HL-60 (cell line): ENCODE results near the gene HHAT.

ENCODE experiments used
- DNase-seq, 2 experiments: peaks; one replicate each; pipeline ENCODE4 v3.0.0-alpha.2; 2010 to 2020; ENCODE audit warnings: low read depth in 1 of 2, low spot score in 1 of 2
- H3K27ac ChIP-seq: fragments of 250-450 bp; sonication (Bioruptor Pico); replicated peaks from 2 replicates; pipeline ENCODE4 v1.5.1; 2020; ENCODE audit warnings: mild to moderate bottlenecking, moderate library complexity
- H3K27me3 ChIP-seq: fragments of 250-450 bp; sonication (Bioruptor Pico); 2 replicates; pipeline ENCODE4 v1.5.1; 2021; ENCODE audit warnings: mild to moderate bottlenecking, moderate library complexity; ENCODE audit not compliant: insufficient read depth, poor library complexity, severe bottlenecking
- H3K4me3 ChIP-seq: replicated peaks from 2 replicates; pipeline ENCODE4 v1.5.1; 2011; ENCODE audit warnings: mild to moderate bottlenecking, control low read depth, low read length; ENCODE audit not compliant: insufficient read depth
- CTCF ChIP-seq: IDR thresholded peaks from one replicate; pipeline ENCODE4 v1.5.1; 2011; ENCODE audit warnings: low read length, control low read depth, inconsistent platforms; ENCODE audit not compliant: insufficient read depth
- GABPA ChIP-seq: IDR thresholded peaks from 2 replicates; pipeline ENCODE4 v1.6.1; 2012; ENCODE audit warnings: low read depth
- POLR2AphosphoS5 ChIP-seq: IDR thresholded peaks from 2 replicates; pipeline ENCODE4 v1.6.1; 2012; ENCODE audit warnings: low read depth
- SPI1 ChIP-seq: IDR thresholded peaks from 2 replicates; pipeline ENCODE4 v1.6.1; 2012; ENCODE audit warnings: low read depth, mild to moderate bottlenecking, borderline replicate concordance
- TF ChIP-seq, protein P1 (sequence below): IDR thresholded peaks from 2 replicates; pipeline ENCODE4 v1.6.1; 2012; ENCODE audit warnings: low read depth; ENCODE audit not compliant: insufficient replicate concordance

Gene HHAT

GRCh38 chr1:210363119-210363518 is 34.4 kb downstream of the HHAT start:
- TF ChIP-seq, protein P1, sequence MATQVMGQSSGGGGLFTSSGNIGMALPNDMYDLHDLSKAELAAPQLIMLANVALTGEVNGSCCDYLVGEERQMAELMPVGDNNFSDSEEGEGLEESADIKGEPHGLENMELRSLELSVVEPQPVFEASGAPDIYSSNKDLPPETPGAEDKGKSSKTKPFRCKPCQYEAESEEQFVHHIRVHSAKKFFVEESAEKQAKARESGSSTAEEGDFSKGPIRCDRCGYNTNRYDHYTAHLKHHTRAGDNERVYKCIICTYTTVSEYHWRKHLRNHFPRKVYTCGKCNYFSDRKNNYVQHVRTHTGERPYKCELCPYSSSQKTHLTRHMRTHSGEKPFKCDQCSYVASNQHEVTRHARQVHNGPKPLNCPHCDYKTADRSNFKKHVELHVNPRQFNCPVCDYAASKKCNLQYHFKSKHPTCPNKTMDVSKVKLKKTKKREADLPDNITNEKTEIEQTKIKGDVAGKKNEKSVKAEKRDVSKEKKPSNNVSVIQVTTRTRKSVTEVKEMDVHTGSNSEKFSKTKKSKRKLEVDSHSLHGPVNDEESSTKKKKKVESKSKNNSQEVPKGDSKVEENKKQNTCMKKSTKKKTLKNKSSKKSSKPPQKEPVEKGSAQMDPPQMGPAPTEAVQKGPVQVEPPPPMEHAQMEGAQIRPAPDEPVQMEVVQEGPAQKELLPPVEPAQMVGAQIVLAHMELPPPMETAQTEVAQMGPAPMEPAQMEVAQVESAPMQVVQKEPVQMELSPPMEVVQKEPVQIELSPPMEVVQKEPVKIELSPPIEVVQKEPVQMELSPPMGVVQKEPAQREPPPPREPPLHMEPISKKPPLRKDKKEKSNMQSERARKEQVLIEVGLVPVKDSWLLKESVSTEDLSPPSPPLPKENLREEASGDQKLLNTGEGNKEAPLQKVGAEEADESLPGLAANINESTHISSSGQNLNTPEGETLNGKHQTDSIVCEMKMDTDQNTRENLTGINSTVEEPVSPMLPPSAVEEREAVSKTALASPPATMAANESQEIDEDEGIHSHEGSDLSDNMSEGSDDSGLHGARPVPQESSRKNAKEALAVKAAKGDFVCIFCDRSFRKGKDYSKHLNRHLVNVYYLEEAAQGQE = no peak
- TF ChIP-seq GABPA (no peak), POLR2AphosphoS5 (no peak), SPI1 (no peak), CTCF (no peak)
- H3K4me3 ChIP-seq = no peak overlapping the region
- H3K27me3 ChIP-seq = no peaks in the 10 kb centered on the region
- DNase-seq = no peak
- H3K27ac ChIP-seq = no peak overlapping the region

DNA sequence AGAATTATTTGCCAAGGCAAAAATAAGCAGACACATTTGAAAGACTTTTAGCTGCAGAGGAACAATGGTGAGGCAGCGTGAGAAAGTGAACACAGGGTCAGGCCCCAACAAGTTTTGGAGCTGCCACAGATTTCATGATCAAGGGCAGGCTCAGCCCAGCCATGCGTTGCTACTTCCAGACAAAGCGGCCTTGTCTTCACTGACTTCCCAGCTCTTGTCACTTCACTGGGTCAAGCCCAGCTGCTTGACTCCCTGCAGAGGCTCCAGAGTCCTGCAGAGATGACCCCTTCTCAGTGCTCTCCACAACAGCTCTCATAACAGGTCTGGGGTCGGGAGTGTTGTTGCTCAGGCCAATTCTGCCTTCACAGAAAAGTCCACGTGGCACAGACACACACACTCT is 35.8 kb downstream of the HHAT start:
- TF ChIP-seq, protein P1 = no peak
- TF ChIP-seq GABPA (no peak), POLR2AphosphoS5 (no peak), SPI1 (no peak), CTCF (no peak)

GRCh38 chr1:210366767-210367166 is 38.1 kb downstream of the HHAT start:
- Histone ChIP-seq H3K4me3 (no peak overlapping the region), H3K27me3 (peaks cover 2% of the 10 kb centered on the region), H3K27ac (no peak overlapping the region)
- DNase-seq = no peak
- no peak for TF ChIP-seq SPI1
- no peak for TF ChIP-seq POLR2AphosphoS5
- no peak for TF ChIP-seq CTCF
- no peak for TF ChIP-seq GABPA
- TF ChIP-seq, protein P1 = no peak

More for the DNA sequence above, 35.8 kb downstream of the HHAT start:
- H3K4me3 ChIP-seq = no peak overlapping the region
- H3K27me3 ChIP-seq = peaks cover 2% of the 10 kb centered on the region
- no peak for DNase-seq
- H3K27ac ChIP-seq = no peak overlapping the region
